HepG2 (cell line): ENCODE results near the gene CCDC106. TPM values are rescaled to one million over a fixed set of nuclear protein-coding genes. Genes with fewer than 3 reads are reported as not detected.

Source experiments
- CCDC6 ChIP-seq: sonication (generic); formaldehyde crosslinking; IDR thresholded peaks from 2 replicates; pipeline ENCODE4 v1.8.1; 2022; ENCODE audit warnings: mild to moderate bottlenecking, missing genetic modification reagents, moderate library complexity
- FIP1L1 ChIP-seq: fragments of 200-400 bp; formaldehyde crosslinking; IDR thresholded peaks from 2 replicates; pipeline ENCODE4 v1.6.1; 2018; ENCODE audit warnings: low read depth, mild to moderate bottlenecking, low read length, moderate library complexity, borderline replicate concordance; ENCODE audit not compliant: insufficient read depth
- HOXD1 ChIP-seq: sonication (generic); formaldehyde crosslinking; IDR thresholded peaks from 2 replicates; pipeline ENCODE4 v1.5.0; 2020; ENCODE audit warnings: missing genetic modification reagents
- KMT2B ChIP-seq: IDR thresholded peaks from 2 replicates; pipeline ENCODE4 v1.6.1; 2016; ENCODE audit warnings: missing genetic modification reagents, missing compliant biosample characterization
- PITX1 ChIP-seq: sonication (generic); formaldehyde crosslinking; IDR thresholded peaks from 2 replicates; pipeline ENCODE4 v1.5.1; 2020; ENCODE audit warnings: mild to moderate bottlenecking, missing genetic modification reagents
- PRMT3 ChIP-seq: sonication (generic); formaldehyde crosslinking; IDR thresholded peaks from 2 replicates; pipeline ENCODE4 v1.8.1; 2022; ENCODE audit warnings: low read depth, mild to moderate bottlenecking, moderate library complexity, missing genetic modification reagents, borderline replicate concordance
- SYNCRIP ChIP-seq: fragments of 200-400 bp; formaldehyde crosslinking; IDR thresholded peaks from 2 replicates; pipeline ENCODE4 v1.6.1; 2018; ENCODE audit warnings: mild to moderate bottlenecking, low read depth, low read length; ENCODE audit not compliant: insufficient read depth
- TSC22D2 ChIP-seq: sonication (generic); formaldehyde crosslinking; IDR thresholded peaks from 2 replicates; pipeline ENCODE4 v1.5.1; 2020; ENCODE audit warnings: missing genetic modification reagents, mild to moderate bottlenecking, borderline replicate concordance
- YEATS4 ChIP-seq: sonication (generic); formaldehyde crosslinking; IDR thresholded peaks from 2 replicates; pipeline ENCODE4 v1.4.0; 2020; ENCODE audit warnings: missing genetic modification reagents, borderline replicate concordance
- ZFAT ChIP-seq: sonication (generic); formaldehyde crosslinking; conservative IDR thresholded peaks from 2 replicates; pipeline ENCODE4 v1.8.1; 2023; ENCODE audit warnings: missing genetic modification reagents, inconsistent platforms
- ZNF546 ChIP-seq: sonication (generic); formaldehyde crosslinking; conservative IDR thresholded peaks from 2 replicates; pipeline ENCODE4 v1.8.1; 2023; ENCODE audit warnings: mild to moderate bottlenecking, missing genetic modification reagents
- ZNF879 ChIP-seq: sonication (generic); formaldehyde crosslinking; IDR thresholded peaks from 2 replicates; pipeline ENCODE4 v1.8.1; 2023; ENCODE audit warnings: missing genetic modification reagents
- polyA plus RNA-seq, 8 experiments: library from polyadenylated mRNA; depleted of rRNA in 3 of 8; stranded (reverse) in 7 of 8; unstranded in 1 of 8; fragments of >200 nt; fragmentation: Illumina TruSeq in 4 of 8; extraction: Trizol in 4 of 8; gene quantifications; 2 replicates each; pipeline versions ENCODE4 v1.2.1 to v1.2.3, GENCODE V29; 2011 to 2016; ENCODE audit warnings: low read depth in 4 of 8, missing spikeins in 1 of 8, mixed read lengths in 1 of 8; ENCODE audit not compliant: insufficient read depth in 1 of 8
- total RNA-seq, 5 experiments: library from RNA; depleted of rRNA; stranded (reverse); fragments of >200 nt; fragmentation: Illumina TruSeq; extraction: Trizol; gene quantifications; 2 replicates each; pipeline ENCODE4 v1.2.3, GENCODE V29; 2016; ENCODE audit warnings: low read depth in 1 of 5
- TF ChIP-seq, protein P1 (sequence below): sonication (generic); formaldehyde crosslinking; IDR thresholded peaks from 2 replicates; pipeline ENCODE4 v1.5.1; 2020; ENCODE audit warnings: mild to moderate bottlenecking, missing genetic modification reagents
- TF ChIP-seq, protein P2 (sequence below): IDR thresholded peaks from 2 replicates; pipeline ENCODE4 v1.6.1; 2016; ENCODE audit warnings: missing genetic modification reagents, missing compliant biosample characterization
- TF ChIP-seq, protein P3 (sequence below): sonication (generic); formaldehyde crosslinking; IDR thresholded peaks from 2 replicates; pipeline ENCODE4 v1.5.0; 2020; ENCODE audit warnings: mild to moderate bottlenecking, missing genetic modification reagents
- TF ChIP-seq, protein P4 (sequence below): sonication (generic); formaldehyde crosslinking; IDR thresholded peaks from 2 replicates; pipeline ENCODE4 v1.5.0; 2020; ENCODE audit warnings: mild to moderate bottlenecking, missing genetic modification reagents
- TF ChIP-seq, protein P5 (sequence below): sonication (generic); formaldehyde crosslinking; conservative IDR thresholded peaks from 2 replicates; pipeline ENCODE4 v1.8.1; 2023; ENCODE audit warnings: missing genetic modification reagents

Gene CCDC106
- total and polyA plus RNA-seq, 2 of the 13 experiments (the other 11 are each of a cell fraction or from before 2014, with no cell fraction given) = 4.7 to 8.8 TPM

DNA sequence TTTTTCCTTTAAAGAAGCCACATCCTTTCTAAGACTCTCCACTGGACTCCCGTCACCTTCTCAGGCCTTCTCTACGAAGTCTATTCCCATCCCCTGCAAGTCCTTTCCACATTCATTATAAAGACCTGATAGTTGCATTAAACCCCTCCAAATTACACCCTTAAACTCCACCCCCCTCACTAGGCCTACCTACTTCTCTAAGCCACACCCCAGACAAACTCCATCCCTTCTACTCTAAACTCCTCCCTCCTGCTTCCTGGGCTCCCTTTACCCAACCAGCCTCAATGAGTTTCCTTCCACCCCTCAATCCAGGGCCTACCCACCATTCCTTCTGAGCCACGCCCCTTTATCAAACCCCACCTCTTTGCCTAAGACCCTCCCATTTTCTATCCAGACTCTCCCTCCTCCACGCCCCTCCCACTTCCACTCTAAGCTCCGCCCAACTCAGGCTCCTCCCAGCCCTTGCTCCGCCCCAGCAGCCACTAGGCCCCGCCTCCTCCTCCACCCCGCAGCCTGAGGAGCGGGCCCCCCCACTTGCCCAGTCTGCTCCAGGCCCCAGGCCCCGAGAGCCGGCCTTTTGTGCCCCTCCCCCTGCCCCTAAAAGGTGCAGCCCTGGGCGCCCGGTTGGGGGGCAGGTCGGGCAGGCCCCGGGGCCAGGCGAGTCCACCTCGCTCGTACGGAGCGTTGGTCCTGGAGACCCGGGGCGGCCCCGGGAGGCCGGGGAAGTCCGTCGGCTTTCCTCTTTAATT lies 49.1 kb upstream of the CCDC106 start (continued):
- TF ChIP-seq, protein P1, sequence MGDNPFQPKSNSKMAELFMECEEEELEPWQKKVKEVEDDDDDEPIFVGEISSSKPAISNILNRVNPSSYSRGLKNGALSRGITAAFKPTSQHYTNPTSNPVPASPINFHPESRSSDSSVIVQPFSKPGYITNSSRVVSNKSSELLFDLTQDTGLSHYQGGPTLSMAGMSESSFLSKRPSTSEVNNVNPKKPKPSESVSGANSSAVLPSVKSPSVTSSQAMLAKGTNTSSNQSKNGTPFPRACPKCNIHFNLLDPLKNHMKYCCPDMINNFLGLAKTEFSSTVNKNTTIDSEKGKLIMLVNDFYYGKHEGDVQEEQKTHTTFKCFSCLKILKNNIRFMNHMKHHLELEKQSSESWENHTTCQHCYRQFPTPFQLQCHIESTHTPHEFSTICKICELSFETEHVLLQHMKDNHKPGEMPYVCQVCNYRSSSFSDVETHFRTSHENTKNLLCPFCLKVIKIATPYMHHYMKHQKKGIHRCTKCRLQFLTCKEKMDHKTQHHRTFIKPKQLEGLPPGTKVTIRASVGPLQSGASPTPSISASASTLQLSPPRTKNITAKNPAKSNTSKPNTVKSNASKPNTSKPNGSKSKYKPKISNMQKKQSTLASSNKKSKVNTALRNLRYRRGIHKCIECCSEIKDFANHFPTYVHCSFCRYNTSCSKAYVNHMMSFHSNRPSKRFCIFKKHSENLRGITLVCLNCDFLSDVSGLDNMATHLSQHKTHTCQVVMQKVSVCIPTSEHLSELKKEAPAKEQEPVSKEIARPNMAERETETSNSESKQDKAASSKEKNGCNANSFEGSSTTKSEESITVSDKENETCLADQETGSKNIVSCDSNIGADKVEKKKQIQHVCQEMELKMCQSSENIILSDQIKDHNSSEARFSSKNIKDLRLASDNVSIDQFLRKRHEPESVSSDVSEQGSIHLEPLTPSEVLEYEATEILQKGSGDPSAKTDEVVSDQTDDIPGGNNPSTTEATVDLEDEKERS (CRISPR knock-in tag) = no peak
- no peak for TF ChIP-seq TSC22D2
- no peak for TF ChIP-seq YEATS4 (CRISPR knock-in tag)
- TF ChIP-seq KMT2B (CRISPR knock-in tag) = no peak
- TF ChIP-seq, protein P2, sequence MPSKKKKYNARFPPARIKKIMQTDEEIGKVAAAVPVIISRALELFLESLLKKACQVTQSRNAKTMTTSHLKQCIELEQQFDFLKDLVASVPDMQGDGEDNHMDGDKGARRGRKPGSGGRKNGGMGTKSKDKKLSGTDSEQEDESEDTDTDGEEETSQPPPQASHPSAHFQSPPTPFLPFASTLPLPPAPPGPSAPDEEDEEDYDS (CRISPR knock-in tag) = peak; percentile 88
- TF ChIP-seq ZNF879 (CRISPR knock-in tag) = no peak
- TF ChIP-seq, protein P3, sequence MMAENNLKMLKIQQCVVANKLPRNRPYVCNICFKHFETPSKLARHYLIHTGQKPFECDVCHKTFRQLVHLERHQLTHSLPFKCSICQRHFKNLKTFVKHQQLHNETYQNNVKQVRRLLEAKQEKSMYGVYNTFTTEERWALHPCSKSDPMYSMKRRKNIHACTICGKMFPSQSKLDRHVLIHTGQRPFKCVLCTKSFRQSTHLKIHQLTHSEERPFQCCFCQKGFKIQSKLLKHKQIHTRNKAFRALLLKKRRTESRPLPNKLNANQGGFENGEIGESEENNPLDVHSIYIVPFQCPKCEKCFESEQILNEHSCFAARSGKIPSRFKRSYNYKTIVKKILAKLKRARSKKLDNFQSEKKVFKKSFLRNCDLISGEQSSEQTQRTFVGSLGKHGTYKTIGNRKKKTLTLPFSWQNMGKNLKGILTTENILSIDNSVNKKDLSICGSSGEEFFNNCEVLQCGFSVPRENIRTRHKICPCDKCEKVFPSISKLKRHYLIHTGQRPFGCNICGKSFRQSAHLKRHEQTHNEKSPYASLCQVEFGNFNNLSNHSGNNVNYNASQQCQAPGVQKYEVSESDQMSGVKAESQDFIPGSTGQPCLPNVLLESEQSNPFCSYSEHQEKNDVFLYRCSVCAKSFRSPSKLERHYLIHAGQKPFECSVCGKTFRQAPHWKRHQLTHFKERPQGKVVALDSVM (CRISPR knock-in tag) = no peak
- no peak for TF ChIP-seq ZFAT (CRISPR knock-in tag)
- no peak for TF ChIP-seq FIP1L1
- no peak for TF ChIP-seq SYNCRIP
- no peak for TF ChIP-seq CCDC6 (CRISPR knock-in tag)
- TF ChIP-seq, protein P4, sequence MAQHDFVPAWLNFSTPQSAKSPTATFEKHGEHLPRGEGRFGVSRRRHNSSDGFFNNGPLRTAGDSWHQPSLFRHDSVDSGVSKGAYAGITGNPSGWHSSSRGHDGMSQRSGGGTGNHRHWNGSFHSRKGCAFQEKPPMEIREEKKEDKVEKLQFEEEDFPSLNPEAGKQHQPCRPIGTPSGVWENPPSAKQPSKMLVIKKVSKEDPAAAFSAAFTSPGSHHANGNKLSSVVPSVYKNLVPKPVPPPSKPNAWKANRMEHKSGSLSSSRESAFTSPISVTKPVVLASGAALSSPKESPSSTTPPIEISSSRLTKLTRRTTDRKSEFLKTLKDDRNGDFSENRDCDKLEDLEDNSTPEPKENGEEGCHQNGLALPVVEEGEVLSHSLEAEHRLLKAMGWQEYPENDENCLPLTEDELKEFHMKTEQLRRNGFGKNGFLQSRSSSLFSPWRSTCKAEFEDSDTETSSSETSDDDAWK (CRISPR knock-in tag) = no peak
- no peak for TF ChIP-seq ZNF546 (CRISPR knock-in tag)
- no peak for TF ChIP-seq PRMT3 (CRISPR knock-in tag)
- TF ChIP-seq PITX1 (CRISPR knock-in tag) = no peak
- TF ChIP-seq, protein P5, sequence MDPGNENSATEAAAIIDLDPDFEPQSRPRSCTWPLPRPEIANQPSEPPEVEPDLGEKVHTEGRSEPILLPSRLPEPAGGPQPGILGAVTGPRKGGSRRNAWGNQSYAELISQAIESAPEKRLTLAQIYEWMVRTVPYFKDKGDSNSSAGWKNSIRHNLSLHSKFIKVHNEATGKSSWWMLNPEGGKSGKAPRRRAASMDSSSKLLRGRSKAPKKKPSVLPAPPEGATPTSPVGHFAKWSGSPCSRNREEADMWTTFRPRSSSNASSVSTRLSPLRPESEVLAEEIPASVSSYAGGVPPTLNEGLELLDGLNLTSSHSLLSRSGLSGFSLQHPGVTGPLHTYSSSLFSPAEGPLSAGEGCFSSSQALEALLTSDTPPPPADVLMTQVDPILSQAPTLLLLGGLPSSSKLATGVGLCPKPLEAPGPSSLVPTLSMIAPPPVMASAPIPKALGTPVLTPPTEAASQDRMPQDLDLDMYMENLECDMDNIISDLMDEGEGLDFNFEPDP (CRISPR knock-in tag) = no peak
- TF ChIP-seq HOXD1 (CRISPR knock-in tag) = no peak
